SK-N-SH treated with all-trans-retinoic acid at 6 μM for 48 hours (cell line): ENCODE data around the gene TIMM21.

ENCODE experiments used
- ARNTL ChIP-seq: fragments of 450-650 bp; formaldehyde crosslinking; IDR thresholded peaks from 2 replicates; pipeline ENCODE4 v1.5.0; 2020; ENCODE audit warnings: low read depth, mild to moderate bottlenecking, moderate library complexity, borderline replicate concordance
- BACH2 ChIP-seq: fragments of 250-450 bp; sonication (Bioruptor Pico); IDR thresholded peaks from 2 replicates; pipeline ENCODE4 v1.9.0; 2021; ENCODE audit warnings: mild to moderate bottlenecking, borderline replicate concordance
- CREB5 ChIP-seq: fragments of 250-450 bp; sonication (Bioruptor Pico); IDR thresholded peaks from 2 replicates; pipeline ENCODE4 v1.5.1; 2020; ENCODE audit warnings: low read depth, mild to moderate bottlenecking, moderate library complexity
- CSDC2 ChIP-seq: fragments of 250-450 bp; sonication (Bioruptor Pico); IDR thresholded peaks from 2 replicates; pipeline ENCODE4 v1.5.0; 2020; ENCODE audit warnings: mild to moderate bottlenecking, moderate library complexity
- PPARA ChIP-seq: fragments of 250-450 bp; sonication (Bioruptor Pico); IDR thresholded peaks from 2 replicates; pipeline ENCODE4 v1.5.0; 2020; ENCODE audit warnings: mild to moderate bottlenecking, borderline replicate concordance
- RARB ChIP-seq: fragments of 250-450 bp; sonication (Bioruptor Pico); IDR thresholded peaks from 2 replicates; pipeline ENCODE4 v1.8.0; 2021; ENCODE audit warnings: mild to moderate bottlenecking, moderate library complexity
- TCF4 ChIP-seq: fragments of 250-450 bp; sonication (Bioruptor Pico); IDR thresholded peaks from 2 replicates; pipeline ENCODE4 v1.8.0; 2021; ENCODE audit warnings: mild to moderate bottlenecking, moderate library complexity, borderline replicate concordance
- TOX ChIP-seq: fragments of 250-450 bp; sonication (Bioruptor Pico); IDR thresholded peaks from 2 replicates; pipeline ENCODE4 v1.8.0; 2021; ENCODE audit warnings: mild to moderate bottlenecking, moderate library complexity, borderline replicate concordance
- ZFP3 ChIP-seq: fragments of 250-450 bp; sonication (Bioruptor Pico); IDR thresholded peaks from 2 replicates; pipeline ENCODE4 v1.5.0; 2020; ENCODE audit warnings: mild to moderate bottlenecking, moderate library complexity
- ZNF70 ChIP-seq: fragments of 450-650 bp; formaldehyde crosslinking; IDR thresholded peaks from 2 replicates; pipeline ENCODE4 v1.5.0; 2020; ENCODE audit warnings: mild to moderate bottlenecking, moderate library complexity
- ZNF8 ChIP-seq: fragments of 450-650 bp; formaldehyde crosslinking; IDR thresholded peaks from 2 replicates; pipeline ENCODE4 v1.5.0; 2020; ENCODE audit warnings: mild to moderate bottlenecking, moderate library complexity
- TF ChIP-seq, protein P1 (sequence below): fragments of 250-450 bp; sonication (Bioruptor Pico); IDR thresholded peaks from 2 replicates; pipeline ENCODE4 v1.8.0; 2020; ENCODE audit warnings: mild to moderate bottlenecking, moderate library complexity, borderline replicate concordance
- TF ChIP-seq, protein P2 (sequence below): fragments of 250-450 bp; sonication (Bioruptor Pico); IDR thresholded peaks from 2 replicates; pipeline ENCODE4 v1.5.1; 2021; ENCODE audit warnings: mild to moderate bottlenecking, moderate library complexity

DNA sequence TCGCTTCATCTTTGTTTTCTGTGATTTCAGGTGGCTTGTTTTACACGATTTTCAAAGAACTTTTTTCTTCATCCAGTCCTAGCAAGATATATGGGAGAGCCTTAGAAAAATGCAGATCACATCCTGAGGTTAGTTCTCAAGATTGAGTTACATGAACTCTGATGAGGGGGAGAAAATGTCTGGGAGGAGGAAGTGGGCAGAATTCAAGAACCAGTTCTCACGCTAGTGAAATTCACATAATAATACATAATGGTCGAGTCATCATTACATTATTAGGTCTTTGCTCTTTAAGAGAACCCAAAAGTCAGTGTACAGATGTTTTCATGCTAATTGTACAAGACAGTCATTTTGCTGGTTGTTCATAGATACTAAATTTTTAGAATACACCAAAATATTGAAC lies 7.0 kb downstream of the TIMM21 start:
- TF ChIP-seq PPARA: no peak
- no peak for TF ChIP-seq ARNTL (CRISPR knock-in tag)
- TF ChIP-seq, protein P1, sequence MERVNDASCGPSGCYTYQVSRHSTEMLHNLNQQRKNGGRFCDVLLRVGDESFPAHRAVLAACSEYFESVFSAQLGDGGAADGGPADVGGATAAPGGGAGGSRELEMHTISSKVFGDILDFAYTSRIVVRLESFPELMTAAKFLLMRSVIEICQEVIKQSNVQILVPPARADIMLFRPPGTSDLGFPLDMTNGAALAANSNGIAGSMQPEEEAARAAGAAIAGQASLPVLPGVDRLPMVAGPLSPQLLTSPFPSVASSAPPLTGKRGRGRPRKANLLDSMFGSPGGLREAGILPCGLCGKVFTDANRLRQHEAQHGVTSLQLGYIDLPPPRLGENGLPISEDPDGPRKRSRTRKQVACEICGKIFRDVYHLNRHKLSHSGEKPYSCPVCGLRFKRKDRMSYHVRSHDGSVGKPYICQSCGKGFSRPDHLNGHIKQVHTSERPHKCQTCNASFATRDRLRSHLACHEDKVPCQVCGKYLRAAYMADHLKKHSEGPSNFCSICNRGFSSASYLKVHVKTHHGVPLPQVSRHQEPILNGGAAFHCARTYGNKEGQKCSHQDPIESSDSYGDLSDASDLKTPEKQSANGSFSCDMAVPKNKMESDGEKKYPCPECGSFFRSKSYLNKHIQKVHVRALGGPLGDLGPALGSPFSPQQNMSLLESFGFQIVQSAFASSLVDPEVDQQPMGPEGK: no peak
- TF ChIP-seq ZFP3 (CRISPR knock-in tag): no peak
- TF ChIP-seq TCF4 (CRISPR knock-in tag): no peak
- TF ChIP-seq, protein P2, sequence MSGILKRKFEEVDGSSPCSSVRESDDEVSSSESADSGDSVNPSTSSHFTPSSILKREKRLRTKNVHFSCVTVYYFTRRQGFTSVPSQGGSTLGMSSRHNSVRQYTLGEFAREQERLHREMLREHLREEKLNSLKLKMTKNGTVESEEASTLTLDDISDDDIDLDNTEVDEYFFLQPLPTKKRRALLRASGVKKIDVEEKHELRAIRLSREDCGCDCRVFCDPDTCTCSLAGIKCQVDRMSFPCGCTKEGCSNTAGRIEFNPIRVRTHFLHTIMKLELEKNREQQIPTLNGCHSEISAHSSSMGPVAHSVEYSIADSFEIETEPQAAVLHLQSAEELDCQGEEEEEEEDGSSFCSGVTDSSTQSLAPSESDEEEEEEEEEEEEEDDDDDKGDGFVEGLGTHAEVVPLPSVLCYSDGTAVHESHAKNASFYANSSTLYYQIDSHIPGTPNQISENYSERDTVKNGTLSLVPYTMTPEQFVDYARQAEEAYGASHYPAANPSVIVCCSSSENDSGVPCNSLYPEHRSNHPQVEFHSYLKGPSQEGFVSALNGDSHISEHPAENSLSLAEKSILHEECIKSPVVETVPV (CRISPR knock-in tag): no peak
- no peak for TF ChIP-seq CREB5 (CRISPR knock-in tag)
- no peak for TF ChIP-seq RARB (CRISPR knock-in tag)
- TF ChIP-seq TOX: no peak
- TF ChIP-seq ZNF8 (CRISPR knock-in tag): no peak
- no peak for TF ChIP-seq CSDC2 (CRISPR knock-in tag)
- no peak for TF ChIP-seq ZNF70 (CRISPR knock-in tag)
- no peak for TF ChIP-seq BACH2 (CRISPR knock-in tag)
